Left lobe of liver (tissue), 2 donors: ENCODE data around the gene ZNF429. TPM values are rescaled to one million over a fixed set of nuclear protein-coding genes. Genes with fewer than 3 reads are reported as not detected.
A peak's percentile ranks its signal among the peaks of the same experiment; 100 is the strongest.
"Not testable (repeated sequence)": the region's sequence is repeated elsewhere in the genome, so short reads cannot be mapped to it uniquely, and the experiment has no call there.

ENCODE experiments used
- ATAC-seq: fragments of 200-7000 bp; cut with Tn5 transposase; one replicate; pipeline ENCODE4 v1.9.1; 2020; ENCODE audit warnings: mild to moderate bottlenecking, moderate library complexity
- DNase-seq: peaks from one replicate; pipeline ENCODE4 v3.0.0-alpha.2; 2020; ENCODE audit warnings: low spot score
- total RNA-seq: library from RNA; stranded (reverse); gene quantifications from one replicate; pipeline ENCODE4 v1.2.1, GENCODE V29; 2021
- donor health status: DM: no; HTN: no; CAD: no; lungs with moderate emphysema.
- donor health status: DM: no; HTN: yes; CAD: no.

Gene ZNF429
- total RNA-seq, 1 donor from 2014 or later, result 9.2 TPM

GRCh38 chr19:21512609-21513008 lies 7.2 kb downstream of the ZNF429 start:
- DNase-seq, ATAC-seq: not testable (repeated sequence)

GRCh38 chr19:21513651-21514050 lies 8.2 kb downstream of the ZNF429 start:
- no peak for ATAC-seq

GRCh38 chr19:21519488-21519887 lies 14.1 kb downstream of the ZNF429 start:
- no peak for ATAC-seq

More at GRCh38 chr19:21513651-21514050, 8.2 kb downstream of the ZNF429 start:
- no peak for DNase-seq

GRCh38 chr19:21532904-21533303 lies 27.5 kb downstream of the ZNF429 start:
- no peak for ATAC-seq
- no peak for DNase-seq

More at GRCh38 chr19:21519488-21519887, 14.1 kb downstream of the ZNF429 start:
- no peak for DNase-seq

- ATAC-seq, DNase-seq: not testable (repeated sequence)
Observed at GRCh38 chr19:21536741-21537290, 31.4 kb downstream of the ZNF429 start.

GRCh38 chr19:21559444-21559843 lies 54.0 kb downstream of the ZNF429 start:
- ATAC-seq (no peak), DNase-seq (no peak)

- DNase-seq (no peak), ATAC-seq (no peak)
Observed at GRCh38 chr19:21564406-21564805, 59.0 kb downstream of the ZNF429 start.

GRCh38 chr19:21566073-21566472 lies 60.7 kb downstream of the ZNF429 start:
- no peak for DNase-seq
- ATAC-seq, result no peak

GRCh38 chr19:21567806-21568205 lies 62.4 kb downstream of the ZNF429 start:
- ATAC-seq, DNase-seq: not testable (repeated sequence)

- ATAC-seq (peak; percentile 99), DNase-seq (peak; percentile 93)
Observed at GRCh38 chr19:21568816-21569493, 63.6 kb downstream of the ZNF429 start.

GRCh38 chr19:21569494-21569865 lies 64.1 kb downstream of the ZNF429 start:
- ATAC-seq (peak; percentile 63), DNase-seq (peak; percentile 55)

- peak; percentile 3 for DNase-seq
- ATAC-seq, result no peak
Observed at GRCh38 chr19:21571316-21571715, 65.9 kb downstream of the ZNF429 start.

- no peak for ATAC-seq
Observed at GRCh38 chr19:21574607-21575006, 69.2 kb downstream of the ZNF429 start.

GRCh38 chr19:21576481-21576880 lies 71.1 kb downstream of the ZNF429 start:
- DNase-seq (no peak), ATAC-seq (no peak)

More at GRCh38 chr19:21574607-21575006, 69.2 kb downstream of the ZNF429 start:
- DNase-seq, result no peak

- DNase-seq (no peak), ATAC-seq (no peak)
Observed at GRCh38 chr19:21580101-21580500, 74.7 kb downstream of the ZNF429 start.

GRCh38 chr19:21580818-21581217 lies 75.4 kb downstream of the ZNF429 start:
- DNase-seq, result no peak
- no peak for ATAC-seq

- ATAC-seq (no peak), DNase-seq (peak; percentile 21)
Observed at GRCh38 chr19:21581646-21582240, 76.3 kb downstream of the ZNF429 start.

- DNase-seq (no peak), ATAC-seq (no peak)
Observed at GRCh38 chr19:21584537-21584936, 79.1 kb downstream of the ZNF429 start.

- peak; percentile 44 for DNase-seq
- no peak for ATAC-seq
Observed at GRCh38 chr19:21585281-21585890, 80.0 kb downstream of the ZNF429 start.

- peak; percentile 58 for DNase-seq
- peak; percentile 81 for ATAC-seq
Observed at GRCh38 chr19:21586311-21587116, 81.1 kb downstream of the ZNF429 start.

GRCh38 chr19:21587117-21587461 lies 81.7 kb downstream of the ZNF429 start:
- DNase-seq (no peak), ATAC-seq (peak; percentile 51)
